Loucy (cell line): Measurements from ENCODE around the gene HMGN4.

Experiments used
- H2AFZ ChIP-seq: fragments of 200-600 bp; sonication (generic); 2 replicates; pipeline ENCODE4 v1.6.0; 2016; ENCODE audit warnings: antibody characterized with exemption, mild to moderate bottlenecking, low read length, moderate library complexity
- H3F3A ChIP-seq: fragments of 200-600 bp; 2 replicates; pipeline ENCODE4 v1.6.0; 2016; ENCODE audit warnings: antibody characterized with exemption, low read depth, mild to moderate bottlenecking
- H3K27me3 ChIP-seq: fragments of 200-600 bp; sonication (generic); 2 replicates; pipeline ENCODE4 v1.6.1; 2014; ENCODE audit warnings: low read length, mild to moderate bottlenecking; ENCODE audit not compliant: insufficient read depth, poor library complexity, severe bottlenecking
- H3K36me3 ChIP-seq: fragments of 200-600 bp; sonication (generic); 2 replicates; pipeline ENCODE4 v1.6.1; 2016; ENCODE audit warnings: low read length; ENCODE audit not compliant: insufficient read depth
- H3K4me1 ChIP-seq: fragments of 200-600 bp; sonication (generic); 2 replicates; pipeline ENCODE4 v1.5.1; 2014; ENCODE audit warnings: low read length, mild to moderate bottlenecking; ENCODE audit not compliant: insufficient read depth, poor library complexity, severe bottlenecking
- H3K4me2 ChIP-seq: fragments of 200-600 bp; sonication (generic); 2 replicates; pipeline ENCODE4 v1.6.0; 2014; ENCODE audit warnings: antibody characterized with exemption, low read length, low read depth, mild to moderate bottlenecking; ENCODE audit not compliant: poor library complexity, severe bottlenecking
- H3K4me3 ChIP-seq: fragments of 200-600 bp; sonication (generic); 2 replicates; pipeline ENCODE4 v1.5.1; 2014; ENCODE audit warnings: low read length, mild to moderate bottlenecking, mixed read lengths; ENCODE audit not compliant: poor library complexity, severe bottlenecking
- H3K79me2 ChIP-seq: fragments of 200-600 bp; sonication (generic); 2 replicates; pipeline ENCODE4 v1.6.1; 2014; ENCODE audit warnings: low read length; ENCODE audit not compliant: insufficient read depth
- H3K9ac ChIP-seq: fragments of 200-600 bp; sonication (generic); 2 replicates; pipeline ENCODE4 v1.6.0; 2014; ENCODE audit warnings: mild to moderate bottlenecking, low read depth, low read length, moderate library complexity; ENCODE audit not compliant: poor library complexity, severe bottlenecking
- H3K9me2 ChIP-seq: fragments of 200-600 bp; sonication (generic); replicated peaks from 2 replicates; pipeline ENCODE4 v1.6.1; 2016; ENCODE audit warnings: low read depth, low read length, mixed read lengths
- H3K9me3 ChIP-seq: fragments of 200-600 bp; sonication (generic); 2 replicates; pipeline ENCODE4 v1.6.1; 2014; ENCODE audit warnings: mild to moderate bottlenecking, antibody characterized with exemption, low read length, low read depth; ENCODE audit not compliant: insufficient read depth
- H4K20me1 ChIP-seq: fragments of 200-600 bp; sonication (generic); 2 replicates; pipeline ENCODE4 v1.6.0; 2014; ENCODE audit warnings: antibody characterized with exemption, low read length, mild to moderate bottlenecking; ENCODE audit not compliant: insufficient read depth, poor library complexity, severe bottlenecking
- CTCF ChIP-seq: fragments of 200-600 bp; sonication (generic); conservative IDR thresholded peaks from 2 replicates; pipeline ENCODE4 v1.5.1; 2014; ENCODE audit warnings: mild to moderate bottlenecking, antibody characterized with exemption, low read length
- EZH2phosphoT487 ChIP-seq: fragments of 200-600 bp; IDR thresholded peaks from 2 replicates; pipeline ENCODE4 v1.6.1; 2018; ENCODE audit warnings: antibody characterized with exemption, mild to moderate bottlenecking, moderate library complexity, borderline replicate concordance

The HMGN4 gene

GRCh38 chr6:26533532-26533931 is 4.6 kb upstream of the HMGN4 start:
- H3K9me2 ChIP-seq, result no peaks in the 10 kb centered on the region
- peaks cover 24% of the 10 kb centered on the region for H3K4me1 ChIP-seq
- peak overlapping the region; percentile 98 for H3K4me3 ChIP-seq
- peak overlapping the region; percentile 98 for H2AFZ ChIP-seq
- H3K36me3 ChIP-seq, result no peaks in the 10 kb centered on the region
- H3K9ac ChIP-seq, result peak overlapping the region; percentile 97
- H3K4me2 ChIP-seq, result peak overlapping the region; percentile 77
- no peak for TF ChIP-seq EZH2phosphoT487
- TF ChIP-seq CTCF, result no peak
- no peaks in the 10 kb centered on the region for H4K20me1 ChIP-seq
- H3K79me2 ChIP-seq, result peaks cover 3% of the 10 kb centered on the region
- H3K27me3 ChIP-seq, result no peaks in the 10 kb centered on the region
- no peaks in the 10 kb centered on the region for H3K9me3 ChIP-seq
- H3F3A ChIP-seq, result peaks cover 25% of the 10 kb centered on the region

GRCh38 chr6:26534681-26535465 is 3.3 kb upstream of the HMGN4 start:
- Histone ChIP-seq H3K36me3 (no peaks in the 10 kb centered on the region), H3K4me3 (no peak overlapping the region), H3K9ac (no peak overlapping the region), H4K20me1 (peaks cover 8% of the 10 kb centered on the region), H3K27me3 (no peaks in the 10 kb centered on the region), H3K4me1 (peaks cover 28% of the 10 kb centered on the region), H3K4me2 (peak overlapping the region; percentile 16), H3K9me3 (no peaks in the 10 kb centered on the region), H2AFZ (peak overlapping the region; percentile 54; the same call in 1 of the 2 replicates), H3K79me2 (peaks cover 17% of the 10 kb centered on the region), H3F3A (peaks cover 25% of the 10 kb centered on the region), H3K9me2 (no peaks in the 10 kb centered on the region)
- TF ChIP-seq EZH2phosphoT487 (no peak), CTCF (no peak)

- Histone ChIP-seq H3K4me1 (peaks cover 40% of the 10 kb centered on the region), H3K9me2 (no peaks in the 10 kb centered on the region), H4K20me1 (peaks cover 14% of the 10 kb centered on the region), H3K9me3 (no peaks in the 10 kb centered on the region), H3K79me2 (peaks cover 35% of the 10 kb centered on the region), H3K4me3 (peak overlapping the region; percentile 87), H3K9ac (peak overlapping the region; percentile 95), H3F3A (peaks cover 25% of the 10 kb centered on the region), H2AFZ (peak overlapping the region; percentile 79), H3K27me3 (no peaks in the 10 kb centered on the region), H3K36me3 (no peaks in the 10 kb centered on the region), H3K4me2 (peak overlapping the region; percentile 86)
- no peak for TF ChIP-seq EZH2phosphoT487
- TF ChIP-seq CTCF, result no peak
These were observed 1.5 kb upstream of the HMGN4 start for GRCh38 chr6:26536571-26537159.
